Activated CD4-positive, alpha-beta T cell treated with anti-CD3 and anti-CD28 coated beads, Interleukin-2, Interleukin-4, amounts not matched to agents 100 ng/mL and 50 ng/mL, durations not matched to agents 16 hours and 8 hours (primary cell): ENCODE results near the gene DOCK8.
A peak's percentile ranks its signal among the peaks of the same experiment; 100 is the strongest.

ENCODE experiments used
- DNase-seq: peaks from one replicate; pipeline ENCODE4 v3.0.0-alpha.2; 2020; ENCODE audit warnings: low spot score

DOCK8 gene

GRCh38 chr9:462121-462520, 247.5 kb downstream of the DOCK8 start:
- DNase-seq: no peak

GRCh38 chr9:462606-463005, 247.9 kb downstream of the DOCK8 start:
- DNase-seq: no peak

- DNase-seq: no peak
Measured at GRCh38 chr9:463455-464171, 248.9 kb downstream of the DOCK8 start.

GRCh38 chr9:466747-467146, 252.1 kb downstream of the DOCK8 start:
- no peak for DNase-seq

- no peak for DNase-seq
Measured at GRCh38 chr9:468766-469426, 254.2 kb downstream of the DOCK8 start.

GRCh38 chr9:469672-470551, 255.2 kb downstream of the DOCK8 start:
- peak; percentile 91 for DNase-seq

- no peak for DNase-seq
Measured at GRCh38 chr9:470552-471194, 256.0 kb downstream of the DOCK8 start.

- no peak for DNase-seq
Measured at GRCh38 chr9:471320-471719, 256.7 kb downstream of the DOCK8 start.

- no peak for DNase-seq
Measured at GRCh38 chr9:472479-473075, 257.9 kb downstream of the DOCK8 start.

GRCh38 chr9:477193-477592, 262.5 kb downstream of the DOCK8 start:
- DNase-seq: no peak

- DNase-seq: no peak
Measured at GRCh38 chr9:479304-479970, 264.8 kb downstream of the DOCK8 start.

- no peak for DNase-seq
Measured at GRCh38 chr9:479971-480350, 265.3 kb downstream of the DOCK8 start.

- DNase-seq: no peak
Measured at GRCh38 chr9:482739-483138, 268.1 kb downstream of the DOCK8 start.

- no peak for DNase-seq
Measured at GRCh38 chr9:486156-486555, 271.5 kb downstream of the DOCK8 start.

GRCh38 chr9:487429-487828, 272.8 kb downstream of the DOCK8 start:
- DNase-seq: no peak

GRCh38 chr9:488448-488847, 273.8 kb downstream of the DOCK8 start:
- no peak for DNase-seq

- no peak for DNase-seq
Measured at GRCh38 chr9:489198-490197, 274.8 kb downstream of the DOCK8 start.

- DNase-seq: no peak
Measured at GRCh38 chr9:494764-495163, 280.1 kb downstream of the DOCK8 start.

- DNase-seq: no peak
Measured at GRCh38 chr9:495739-496138, 281.1 kb downstream of the DOCK8 start.

- DNase-seq: no peak
Measured at GRCh38 chr9:503326-503725, 288.7 kb downstream of the DOCK8 start.
